NCI-H2171 (cell line): Measurements from ENCODE around the gene KRT16.
"Not testable (repeated sequence)": the region's sequence is repeated elsewhere in the genome, so short reads cannot be mapped to it uniquely, and the experiment has no call there.

Source experiments
- DNase-seq: peaks from one replicate; lab custom pipeline; 2025; lab: John Stamatoyannopoulos, UW

KRT16 gene

GRCh38 chr17:41614767-41615166 lies 2.2 kb upstream of the KRT16 start:
- DNase-seq, result not testable (repeated sequence)

DNA sequence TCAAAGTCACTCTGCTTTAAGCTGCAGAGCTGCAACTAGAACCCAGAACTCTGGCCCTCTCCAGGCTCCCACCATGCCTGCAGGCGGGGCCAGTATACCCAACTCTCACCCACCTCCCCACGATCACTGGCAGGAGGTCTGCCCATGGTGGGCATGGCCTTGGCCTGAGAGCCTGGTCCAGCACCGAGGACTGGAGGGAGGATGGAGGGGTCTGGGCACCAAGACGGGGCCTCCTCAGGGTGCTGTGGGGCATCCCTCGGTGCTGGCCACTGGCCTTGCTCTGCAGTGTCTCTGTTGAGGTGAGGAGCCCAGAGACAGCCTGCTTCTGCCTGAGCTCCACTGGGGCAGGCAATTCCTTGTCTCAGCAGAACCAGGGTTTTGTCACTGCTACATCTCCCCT lies 1.5 kb upstream of the KRT16 start:
- DNase-seq, result no peak

GRCh38 chr17:41613277-41614082 lies 913 bp upstream of the KRT16 start:
- DNase-seq, result no peak

DNA sequence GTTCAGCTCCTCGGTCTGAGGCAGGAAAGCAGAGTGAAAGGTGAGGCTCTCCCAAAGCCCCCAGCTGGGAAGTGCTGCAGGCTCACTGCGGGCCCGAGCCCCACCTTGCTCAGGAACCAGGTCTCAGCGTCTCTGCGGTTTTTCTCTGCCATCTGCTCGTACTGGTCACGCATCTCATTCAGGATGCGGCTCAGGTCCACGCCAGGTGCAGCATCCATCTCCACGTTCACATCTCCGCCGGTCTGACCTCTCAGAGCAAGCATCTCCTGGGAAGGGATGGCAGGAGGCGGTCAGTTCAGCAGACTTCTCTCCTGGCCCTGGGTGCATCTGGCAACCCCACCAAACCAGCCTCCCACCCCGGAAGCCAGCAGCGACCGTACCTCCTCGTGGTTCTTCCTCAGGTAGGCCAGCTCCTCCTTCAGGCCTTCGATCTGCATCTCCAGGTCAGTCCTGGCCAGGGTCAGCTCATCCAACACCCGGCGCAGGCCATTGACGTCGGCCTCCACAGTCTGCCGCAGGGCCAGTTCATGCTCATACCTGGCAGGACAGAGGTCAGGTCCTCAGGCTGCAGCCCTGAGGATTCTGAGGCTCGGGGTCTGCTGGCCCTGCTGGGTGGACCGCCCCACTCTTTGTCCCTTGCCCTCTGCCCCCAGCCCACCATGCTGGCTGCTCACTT lies 1.5 kb downstream of the KRT16 start:
- no peak for DNase-seq

DNA sequence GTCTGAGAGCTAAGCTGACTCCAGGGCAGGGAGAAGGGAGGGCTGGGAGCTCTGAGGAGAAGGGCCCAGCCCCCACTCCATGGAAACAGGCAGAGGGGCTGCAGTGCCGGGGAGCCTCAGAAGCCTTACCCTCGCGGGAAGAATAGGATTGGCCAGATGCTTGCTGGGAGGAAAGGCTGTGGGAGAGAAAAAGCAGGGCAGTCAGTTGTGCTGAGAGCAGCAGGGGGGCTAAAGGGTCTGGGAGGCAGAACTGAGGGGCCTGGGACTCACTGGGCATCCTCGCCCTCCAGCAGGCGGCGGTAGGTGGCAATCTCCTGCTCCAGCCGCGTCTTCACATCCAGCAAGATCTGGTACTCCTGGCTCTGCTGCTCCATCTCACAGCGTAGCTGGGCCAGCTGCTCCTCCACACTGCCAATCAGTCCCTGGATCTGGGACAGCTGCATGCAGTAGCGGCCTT lies 2.5 kb downstream of the KRT16 start:
- not testable (repeated sequence) for DNase-seq

- not testable (repeated sequence) for DNase-seq
Measured at GRCh38 chr17:41606930-41607329, 5.6 kb downstream of the KRT16 start.

GRCh38 chr17:41602524-41602923 lies 10.0 kb downstream of the KRT16 start:
- no peak for DNase-seq

DNA sequence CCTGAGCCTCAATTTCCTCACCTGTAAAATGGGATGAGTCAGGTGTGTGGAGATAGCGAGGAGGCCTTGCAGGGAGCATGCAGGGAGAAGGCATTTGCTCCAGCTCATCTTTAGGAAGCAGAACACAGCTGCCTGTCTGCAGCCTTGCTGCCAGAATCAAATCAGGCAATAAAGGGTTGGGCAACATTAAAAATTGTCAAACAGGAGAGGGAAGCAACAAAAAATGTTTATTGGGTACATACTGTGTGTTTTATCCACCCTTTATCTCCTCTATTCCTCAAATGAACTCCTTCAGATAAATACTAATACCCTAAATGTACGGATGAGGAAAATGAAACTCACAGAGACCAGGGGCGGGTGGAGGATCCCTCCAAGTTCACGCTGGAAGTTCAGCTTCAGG lies 12.2 kb downstream of the KRT16 start:
- no peak for DNase-seq

DNA sequence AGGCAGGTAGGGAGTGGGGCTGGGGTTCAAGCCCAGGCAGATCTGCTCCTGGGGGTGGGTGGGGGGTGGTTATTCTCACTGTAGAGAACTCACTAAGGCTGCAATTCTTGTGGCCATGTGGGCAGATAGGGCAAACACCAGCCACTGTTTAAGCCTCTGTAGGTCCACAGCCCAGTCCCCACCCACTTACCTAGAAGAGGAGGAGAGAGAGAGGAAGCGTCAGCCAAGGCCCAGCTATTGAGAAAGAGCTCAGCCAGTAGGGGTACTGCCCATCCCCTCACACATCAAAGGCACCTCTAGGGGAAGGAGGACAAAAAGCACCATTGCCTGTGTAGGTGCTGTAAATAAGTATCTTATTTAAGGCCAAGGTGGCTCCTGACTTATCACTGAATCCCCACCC lies 12.9 kb downstream of the KRT16 start:
- DNase-seq, result no peak

GRCh38 chr17:41595585-41595984 lies 17.0 kb downstream of the KRT16 start:
- DNase-seq, result no peak

- no peak for DNase-seq
Measured at GRCh38 chr17:41594363-41594915, 18.1 kb downstream of the KRT16 start.

GRCh38 chr17:41593306-41593981 lies 19.1 kb downstream of the KRT16 start:
- no peak for DNase-seq

GRCh38 chr17:41592601-41593305 lies 19.8 kb downstream of the KRT16 start:
- DNase-seq, result no peak

DNA sequence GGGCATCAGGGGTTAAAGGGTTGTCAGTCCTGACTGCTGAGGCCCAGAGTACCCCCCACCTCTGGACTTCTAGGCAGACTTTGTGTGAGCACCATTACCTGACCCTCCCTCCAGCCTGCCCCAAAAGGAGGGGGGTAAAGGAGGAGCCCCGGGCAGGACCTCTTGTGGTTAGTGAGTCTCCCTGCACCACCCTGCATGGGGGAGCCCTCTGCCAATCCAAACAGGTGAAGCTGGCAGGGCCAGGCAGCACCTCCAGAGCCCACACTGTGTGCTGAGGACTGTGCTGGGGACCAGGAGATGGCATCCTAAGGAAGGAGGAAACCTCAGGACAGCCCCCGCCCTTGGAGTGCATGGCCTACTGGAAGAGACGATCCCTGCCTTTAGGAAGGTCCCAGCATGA lies 23.3 kb downstream of the KRT16 start:
- DNase-seq, result no peak

- DNase-seq, result no peak
Measured at GRCh38 chr17:41588126-41588810, 24.3 kb downstream of the KRT16 start.

GRCh38 chr17:41586863-41587495 lies 25.6 kb downstream of the KRT16 start, which contains the start of gene KRT14:
TSS of gene KRT14 (minus strand) at chr17:41586895. CDS start at chr17:41586834, 61 bp downstream.
- no peak for DNase-seq

DNA sequence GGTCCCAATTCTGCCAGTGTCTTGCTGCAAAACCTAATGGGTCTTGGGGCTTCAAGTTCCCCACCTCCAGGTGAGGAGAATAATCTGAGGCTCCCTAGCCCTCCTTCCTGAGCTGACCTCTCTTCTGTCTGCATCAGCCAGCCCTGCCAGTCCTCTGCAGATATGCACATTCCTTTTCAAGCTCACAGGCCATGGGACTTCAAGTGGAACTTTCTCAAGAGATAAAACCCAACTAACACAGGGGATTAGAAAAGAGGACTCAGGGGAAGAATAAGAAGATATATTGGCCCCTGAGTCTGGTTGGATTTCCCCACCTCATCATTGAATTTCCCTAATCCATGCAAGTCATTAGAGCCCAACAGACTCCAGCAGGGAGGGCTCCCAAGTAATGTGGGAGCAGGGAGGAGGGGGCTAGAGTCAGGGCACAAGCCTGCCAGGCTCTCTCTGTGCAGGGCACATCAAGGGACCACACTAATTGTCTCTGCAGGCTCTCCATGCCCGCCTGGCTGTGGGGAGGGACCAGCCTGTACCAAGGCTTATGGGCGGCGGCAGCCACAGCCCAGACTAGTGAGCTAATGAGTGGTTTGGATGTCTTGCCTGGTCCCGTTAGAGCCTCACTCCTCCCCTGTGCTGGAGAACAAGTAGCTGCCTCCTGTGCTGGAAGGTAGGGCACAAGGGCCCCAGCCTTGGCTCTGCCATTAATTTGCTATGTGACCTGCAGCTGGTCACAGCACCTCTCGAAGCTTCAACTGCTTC lies 27.1 kb downstream of the KRT16 start:
- no peak for DNase-seq

GRCh38 chr17:41584331-41584927 lies 28.1 kb downstream of the KRT16 start:
- DNase-seq, result not testable (repeated sequence)
